DND-41 (cell line): Measurements from ENCODE around the gene HTR3D.
"Not testable (repeated sequence)": the region's sequence is repeated elsewhere in the genome, so short reads cannot be mapped to it uniquely, and the experiment has no call there.

Source experiments
- ATAC-seq: fragments of 200-7000 bp; cut with Tn5 transposase; 3 replicates; pipeline ENCODE4 v1.9.1; 2021; ENCODE audit warnings: low read depth; ENCODE audit not compliant: insufficient read depth
- DNase-seq: peaks from one replicate; pipeline ENCODE4 v3.0.0-alpha.2; 2020
- H2AFZ ChIP-seq: 2 replicates; pipeline ENCODE4 v1.6.0; 2012; ENCODE audit warnings: low read depth, low read length
- H3K27ac ChIP-seq: 2 replicates; pipeline ENCODE4 v1.5.1; 2012; ENCODE audit warnings: low read length, inconsistent platforms
- H3K27me3 ChIP-seq: fragments of 200-600 bp; sonication (generic); 2 replicates; pipeline ENCODE4 v1.6.0; 2012; ENCODE audit warnings: low read length, mild to moderate bottlenecking, inconsistent platforms; ENCODE audit not compliant: insufficient read depth, poor library complexity
- H3K36me3 ChIP-seq: 2 replicates; pipeline ENCODE4 v1.5.1; 2012; ENCODE audit warnings: low read length, inconsistent platforms; ENCODE audit not compliant: insufficient read depth
- H3K4me1 ChIP-seq: 2 replicates; pipeline ENCODE4 v1.5.1; 2012; ENCODE audit warnings: mild to moderate bottlenecking, low read length; ENCODE audit not compliant: insufficient read depth
- H3K4me2 ChIP-seq: 2 replicates; pipeline ENCODE4 v1.6.0; 2012; ENCODE audit warnings: mild to moderate bottlenecking, moderate library complexity, low read length, inconsistent platforms; ENCODE audit not compliant: insufficient read depth
- H3K4me3 ChIP-seq, 2 experiments: fragments of 200-600 bp in 1 of 2; shearing (Covaris generic) in 1 of 2; 2 replicates each; pipeline ENCODE4 v1.5.1; 2012 to 2016; ENCODE audit warnings: inconsistent platforms in 2 of 2, low read length in 2 of 2, mild to moderate bottlenecking in 2 of 2, low read depth in 1 of 2, moderate library complexity in 1 of 2
- H3K79me2 ChIP-seq: 2 replicates; pipeline ENCODE4 v1.6.0; 2012; ENCODE audit warnings: low read length, inconsistent platforms; ENCODE audit not compliant: insufficient read depth
- H3K9ac ChIP-seq: 2 replicates; pipeline ENCODE4 v1.6.0; 2012; ENCODE audit warnings: low read depth, mild to moderate bottlenecking, inconsistent platforms, low read length, moderate library complexity
- H3K9me3 ChIP-seq: 2 replicates; pipeline ENCODE4 v1.5.1; 2012; ENCODE audit warnings: low read length, moderate library complexity, mild to moderate bottlenecking, inconsistent platforms; ENCODE audit not compliant: insufficient read depth, severe bottlenecking
- H4K20me1 ChIP-seq: 2 replicates; pipeline ENCODE4 v1.6.0; 2012; ENCODE audit warnings: low read length; ENCODE audit not compliant: insufficient read depth
- CTCF ChIP-seq: IDR thresholded peaks from 2 replicates; pipeline ENCODE4 v1.5.1; 2012; ENCODE audit warnings: borderline replicate concordance, low read length, moderate library complexity, mild to moderate bottlenecking; ENCODE audit not compliant: poor library complexity, severe bottlenecking; ENCODE audit errors: extremely low read depth
- EZH2 ChIP-seq: IDR thresholded peaks from 3 replicates; pipeline ENCODE4 v1.6.1; 2012; ENCODE audit warnings: borderline replicate concordance, low read depth, mild to moderate bottlenecking, moderate library complexity, low read length, inconsistent platforms; ENCODE audit not compliant: severe bottlenecking

Gene HTR3D

DNA sequence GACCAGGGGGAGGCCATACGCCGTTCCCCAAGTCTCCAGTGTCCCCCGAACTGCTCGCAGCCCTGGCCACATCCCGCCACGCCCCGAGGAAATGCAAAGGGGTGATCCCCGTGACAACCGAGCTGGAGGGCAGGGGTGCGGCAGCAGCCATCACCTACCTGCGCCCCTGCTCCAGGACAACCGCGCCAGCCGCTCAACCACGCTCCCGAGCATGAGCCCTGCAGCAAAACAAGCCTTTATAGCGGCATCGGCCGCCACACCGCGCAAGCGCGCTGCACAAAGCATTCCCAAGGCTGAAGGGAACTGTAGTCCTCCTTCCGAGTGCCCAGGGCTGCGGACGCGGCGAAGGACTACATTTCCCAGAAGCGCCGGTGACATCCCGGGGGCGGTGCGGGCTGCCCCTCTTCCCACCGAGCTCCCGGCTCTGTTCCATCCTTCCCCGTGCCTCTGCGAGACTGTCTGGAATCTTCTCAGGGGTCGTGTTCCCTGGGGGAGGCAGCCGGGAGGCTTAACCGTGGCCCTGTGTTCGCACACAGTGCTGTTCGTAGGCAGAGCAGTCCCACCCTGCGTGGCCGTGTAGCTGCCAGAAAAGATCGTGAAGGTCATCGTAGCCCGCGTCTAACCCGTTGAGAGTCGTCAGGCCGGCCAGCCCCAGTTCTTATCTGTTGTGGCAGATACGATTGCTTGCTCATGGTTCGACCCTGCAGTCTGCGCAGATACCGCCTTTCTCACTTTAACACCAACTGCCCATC, 13.7 kb upstream of the HTR3D start, which contains the start of gene ABCC5:
Gene ABCC5 (minus strand): TSS at position 213 of the 752 bp plus-strand sequence. CDS start 3,492 bp downstream, outside the sequence.
- H3K4me1 ChIP-seq: peaks cover 35% of the 10 kb centered on the region
- peak within 1 kb of the TSS; percentile 99 for H2AFZ ChIP-seq
- ATAC-seq (peak; percentile 98), DNase-seq (peak; percentile 91)
- H3K4me2 ChIP-seq: peak within 1 kb of the TSS; percentile 96
- H3K79me2 ChIP-seq: peaks cover 28% of the 10 kb centered on the region
- H3K4me3 ChIP-seq: peak within 1 kb of the TSS; percentile 63 to 96
- peak within 1 kb of the TSS; percentile 80 for H3K9ac ChIP-seq
- H3K27me3 ChIP-seq: peaks cover 3% of the 10 kb centered on the region
- no peaks in the 10 kb centered on the region for H3K9me3 ChIP-seq
- H3K27ac ChIP-seq: peak within 1 kb of the TSS; percentile 77
- TF ChIP-seq CTCF (no peak), EZH2 (no peak)
- H3K36me3 ChIP-seq: peaks cover 10% of the 10 kb centered on the region; the same call in 1 of the 2 replicates
- no peaks in the 10 kb centered on the region for H4K20me1 ChIP-seq

DNA sequence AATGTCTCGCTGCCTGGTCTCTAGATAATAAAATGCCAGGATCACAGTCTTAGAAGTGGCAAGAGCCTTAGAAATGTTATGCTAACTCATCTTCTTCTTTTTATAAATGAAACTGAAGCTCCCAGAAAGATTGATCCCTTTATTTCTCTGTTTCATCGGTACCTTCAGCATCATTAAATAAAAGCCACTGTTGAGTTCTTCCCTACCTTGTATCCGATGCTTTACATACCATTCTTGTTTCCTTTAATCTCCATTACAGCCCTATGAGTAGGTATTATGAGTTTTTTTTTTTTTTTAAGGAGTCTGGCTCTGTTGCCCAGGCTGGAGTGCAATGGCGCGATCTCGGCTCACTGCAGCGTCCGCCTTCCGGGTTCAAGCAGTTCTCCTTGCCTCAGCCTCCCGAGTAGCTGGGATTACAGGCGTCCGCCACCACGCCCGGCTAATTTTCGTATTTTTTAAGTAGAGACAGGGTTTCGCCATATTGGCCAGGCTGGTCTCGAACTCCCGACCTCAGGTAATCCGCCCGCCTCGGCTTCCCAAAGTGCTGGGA, 13.0 kb upstream of the HTR3D start:
- Histone ChIP-seq H3K27me3 (peaks cover 3% of the 10 kb centered on the region), H3K4me1 (peaks cover 35% of the 10 kb centered on the region), H3K27ac (peak overlapping the region; percentile 66; the same call in 1 of the 2 replicates), H3K36me3 (peaks cover 8% of the 10 kb centered on the region; the same call in 1 of the 2 replicates), H2AFZ (peak overlapping the region; percentile 99), H3K9me3 (no peaks in the 10 kb centered on the region), H4K20me1 (no peaks in the 10 kb centered on the region), H3K4me2 (peak overlapping the region; percentile 96), H3K4me3 (peak overlapping the region; percentile 63 to 96; a peak in 3 of 4 replicates), H3K9ac (peak overlapping the region; percentile 80), H3K79me2 (peaks cover 28% of the 10 kb centered on the region)
- ATAC-seq: no peak
- DNase-seq: no peak
- TF ChIP-seq EZH2 (no peak), CTCF (no peak)

GRCh38 chr3:184022323-184022722, 9.2 kb upstream of the HTR3D start:
- DNase-seq: no peak
- no peak overlapping the region for H3K9ac ChIP-seq
- no peak overlapping the region for H3K4me2 ChIP-seq
- H3K4me1 ChIP-seq: peaks cover 7% of the 10 kb centered on the region
- peaks cover 3% of the 10 kb centered on the region for H3K27me3 ChIP-seq
- H3K36me3 ChIP-seq: 0 out of 2 replicates have a peak, but pooled peaks cover 2% of the 10 kb centered on the region
- H3K27ac ChIP-seq: no peak overlapping the region
- no peak for ATAC-seq
- no peak overlapping the region for H3K4me3 ChIP-seq
- no peak overlapping the region for H2AFZ ChIP-seq
- H3K9me3 ChIP-seq: no peaks in the 10 kb centered on the region
- peaks cover 4% of the 10 kb centered on the region; the same call in 1 of the 2 replicates for H3K79me2 ChIP-seq
- no peaks in the 10 kb centered on the region for H4K20me1 ChIP-seq
- no peak for TF ChIP-seq CTCF

DNA sequence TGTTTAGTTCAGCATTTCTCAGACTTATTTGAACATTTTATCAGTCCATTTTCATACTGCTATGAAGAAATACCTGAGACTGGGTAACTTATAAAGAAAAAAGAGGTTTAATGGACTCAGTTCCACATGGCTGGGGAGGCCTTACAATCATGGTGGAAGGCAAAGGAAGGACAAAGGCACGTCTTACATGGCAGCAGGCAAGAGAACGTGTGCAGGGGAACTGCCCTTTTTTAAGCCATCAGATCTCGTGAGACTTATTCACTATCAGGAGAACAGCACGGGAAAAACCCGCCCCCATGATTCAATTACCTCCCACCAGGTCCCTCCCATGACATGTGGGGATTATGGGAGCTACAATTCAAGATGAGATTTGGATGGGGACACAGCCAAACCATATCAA, 6.3 kb upstream of the HTR3D start:
- not testable (repeated sequence) for DNase-seq, H3K79me2 ChIP-seq, H3K27ac ChIP-seq, H2AFZ ChIP-seq, H3K4me1 ChIP-seq, H3K9me3 ChIP-seq, H3K9ac ChIP-seq, H3K4me3 ChIP-seq, H4K20me1 ChIP-seq, H3K36me3 ChIP-seq, H3K4me2 ChIP-seq, H3K27me3 ChIP-seq, ATAC-seq

GRCh38 chr3:184028275-184028890, 3.2 kb upstream of the HTR3D start:
- not testable (repeated sequence) for H3K79me2 ChIP-seq, H3K36me3 ChIP-seq, DNase-seq, H3K4me1 ChIP-seq, H3K4me2 ChIP-seq, H4K20me1 ChIP-seq, H3K27ac ChIP-seq, H3K9ac ChIP-seq, H3K4me3 ChIP-seq, H3K27me3 ChIP-seq, H2AFZ ChIP-seq, ATAC-seq, H3K9me3 ChIP-seq
